Measurements from ENCODE around the gene BCAS3. TPM values are rescaled to one million over a fixed set of nuclear protein-coding genes. Genes with fewer than 3 reads are reported as not detected.

BCAS3 gene
- total RNA-seq, 1 experiment from 2014 or later = 26.3 TPM

- peaks cover 14% of the 10 kb centered on the region; the same call in 1 of the 2 replicates for H3K27me3 ChIP-seq (ENCODE audit: insufficient read depth, low read length)
- no peaks in the 10 kb centered on the region for H4K20me1 ChIP-seq (ENCODE audit: insufficient read depth)
- TF ChIP-seq YY1 (IDR thresholded peaks at IDR 0.05; ENCODE audit: extremely low read depth, insufficient replicate concordance, low read depth, low read length) = no peak
- no peak for TF ChIP-seq ZBTB33 (IDR thresholded peaks at IDR 0.05; ENCODE audit: extremely low read depth, insufficient replicate concordance, low read length)
- no peak for TF ChIP-seq POLR2A (IDR thresholded peaks at IDR 0.05; ENCODE audit: borderline replicate concordance, extremely low read depth, insufficient read depth, insufficient read length)
- TF ChIP-seq EZH2 (IDR thresholded peaks at IDR 0.05) = no peak
- no peak for TF ChIP-seq SIN3A (IDR thresholded peaks at IDR 0.05; ENCODE audit: low read depth)
- CTCF ChIA-PET = no interaction called here
- ATAC-seq (no peak), DNase-seq (ENCODE audit: low read depth, low spot score) (no peak)
- RAD21 ChIA-PET (ENCODE audit: low non-redundant PET in 1 of 2, low total read pairs in 2 of 2, uncharacterized antibody in 2 of 2, unreplicated experiment in 2 of 2) = no interaction called here
- H3K36me3 ChIP-seq (ENCODE audit: control insufficient read depth in 1 of 2, insufficient read depth in 2 of 2, low read length in 2 of 2) = no peaks in the 10 kb centered on the region
- no peak overlapping the region for H3K4me3 ChIP-seq (replicated peaks in 1 of 2; ENCODE audit: low read depth in 1 of 2, low read length in 2 of 2)
- H3K4me1 ChIP-seq (ENCODE audit: control insufficient read depth in 1 of 2, insufficient read depth in 2 of 2, low read length in 2 of 2) = no peaks in the 10 kb centered on the region
- H3K27ac ChIP-seq (ENCODE audit: low read depth, low read length) = no peak overlapping the region
- no peak overlapping the region for H3K4me2 ChIP-seq (ENCODE audit: low read length)
- POLR2A ChIA-PET = no interaction called here
- no peak overlapping the region for H2AFZ ChIP-seq (ENCODE audit: low read depth, low read length, poor library complexity, severe bottlenecking)
- H3K9me2 ChIP-seq (ENCODE audit: insufficient read depth) = no peaks in the 10 kb centered on the region
- BruUV-seq (replicated peaks) = no TSS peak
- no peaks in the 10 kb centered on the region for H3K79me2 ChIP-seq (ENCODE audit: insufficient read depth, low read length)
- intact Hi-C loops (cut with micrococcal nuclease) = no loop called here
- H3K9me3 ChIP-seq (ENCODE audit: control insufficient read depth in 1 of 2, insufficient read depth in 1 of 2, low read depth in 1 of 2, low read length in 2 of 2) = no peaks in the 10 kb centered on the region
- no peak overlapping the region for H3K9ac ChIP-seq (ENCODE audit: low read length)
Measured at GRCh38 chr17:61366715-61367413, 689.2 kb downstream of the BCAS3 start.

All from HCT116 (cell line).